Ectodermal cell (in vitro differentiated cells): ENCODE data around the gene UBE2E2.

ENCODE experiments used
- H3K27ac ChIP-seq: 2 replicates; pipeline ENCODE4 v1.7.0; 2013; ENCODE audit warnings: mild to moderate bottlenecking, low read depth, low read length; ENCODE audit not compliant: insufficient read depth, poor library complexity, severe bottlenecking
- H3K27me3 ChIP-seq: 2 replicates; pipeline ENCODE4 v1.7.0; 2013; ENCODE audit warnings: mild to moderate bottlenecking, low read length; ENCODE audit not compliant: insufficient read depth, control insufficient read depth, poor library complexity, severe bottlenecking
- H3K36me3 ChIP-seq: one replicate; pipeline ENCODE4 v1.7.0; 2013; ENCODE audit warnings: low read length; ENCODE audit not compliant: control insufficient read depth, insufficient read depth
- H3K4me1 ChIP-seq: one replicate; pipeline ENCODE4 v1.7.0; 2013; ENCODE audit warnings: low read length; ENCODE audit not compliant: control insufficient read depth, insufficient read depth
- H3K4me3 ChIP-seq: 2 replicates; pipeline ENCODE4 v1.7.0; 2013; ENCODE audit warnings: low read depth, low read length, control low read depth; ENCODE audit not compliant: insufficient read depth
- H3K9me3 ChIP-seq: 2 replicates; pipeline ENCODE4 v1.7.0; 2013; ENCODE audit warnings: mild to moderate bottlenecking, low read length, moderate library complexity; ENCODE audit not compliant: control insufficient read depth
- WGBS, 2 experiments: methylation state at CpG; one replicate each; pipeline ENCODE4 v1.1.7; 2013; ENCODE audit warnings: missing lambda C conversion rate in 2 of 2; 5-methylcytosine and 5-hydroxymethylcytosine counted together

Gene UBE2E2

GRCh38 chr3:23494967-23495366, 291.8 kb downstream of the UBE2E2 start:
- H3K27ac ChIP-seq = no peak overlapping the region
- H3K9me3 ChIP-seq = no peaks in the 10 kb centered on the region
- H3K4me1 ChIP-seq = no peaks in the 10 kb centered on the region
- no peaks in the 10 kb centered on the region for H3K36me3 ChIP-seq
- WGBS, 2 experiments = 86 to 91% methylated on average over 1 of the region's 1 CpG
- no peak overlapping the region for H3K4me3 ChIP-seq
- no peaks in the 10 kb centered on the region for H3K27me3 ChIP-seq

GRCh38 chr3:23495507-23495906, 292.4 kb downstream of the UBE2E2 start:
- Histone ChIP-seq H3K27me3 (no peaks in the 10 kb centered on the region), H3K4me3 (no peak overlapping the region), H3K36me3 (no peaks in the 10 kb centered on the region), H3K27ac (no peak overlapping the region), H3K4me1 (no peaks in the 10 kb centered on the region), H3K9me3 (no peaks in the 10 kb centered on the region)
- WGBS, 2 experiments = 100% methylated on average over 1 of the region's 1 CpG; no CpG with 5 or more reads in 1 of the 2 experiments

- Histone ChIP-seq H3K36me3 (no peaks in the 10 kb centered on the region), H3K4me3 (no peak overlapping the region), H3K4me1 (no peaks in the 10 kb centered on the region), H3K27me3 (no peaks in the 10 kb centered on the region), H3K9me3 (no peaks in the 10 kb centered on the region), H3K27ac (no peak overlapping the region)
- 67 to 100% methylated on average over 1 of the region's 1 CpG for WGBS, 2 experiments
Measured at GRCh38 chr3:23496165-23496564, 293.0 kb downstream of the UBE2E2 start.

- Histone ChIP-seq H3K4me1 (no peaks in the 10 kb centered on the region), H3K27ac (no peak overlapping the region), H3K4me3 (no peak overlapping the region), H3K27me3 (no peaks in the 10 kb centered on the region), H3K9me3 (no peaks in the 10 kb centered on the region), H3K36me3 (no peaks in the 10 kb centered on the region)
- WGBS, 2 experiments = 96% methylated on average over 5 of the region's 5 CpGs
Measured at GRCh38 chr3:23497156-23497555, 294.0 kb downstream of the UBE2E2 start.

GRCh38 chr3:23501201-23501802, 298.2 kb downstream of the UBE2E2 start:
- WGBS, 2 experiments = 94 to 95% methylated on average over 4 of the region's 4 CpGs
- no peaks in the 10 kb centered on the region for H3K27me3 ChIP-seq
- no peak overlapping the region for H3K4me3 ChIP-seq
- H3K9me3 ChIP-seq = no peaks in the 10 kb centered on the region
- no peaks in the 10 kb centered on the region for H3K36me3 ChIP-seq
- no peak overlapping the region for H3K27ac ChIP-seq
- H3K4me1 ChIP-seq = no peaks in the 10 kb centered on the region

- H3K27ac ChIP-seq = no peak overlapping the region
- H3K4me3 ChIP-seq = no peak overlapping the region
- H3K4me1 ChIP-seq = no peaks in the 10 kb centered on the region
- H3K36me3 ChIP-seq = no peaks in the 10 kb centered on the region
- WGBS, 2 experiments = 93 to 95% methylated on average over 5 of the region's 5 CpGs
- no peaks in the 10 kb centered on the region for H3K27me3 ChIP-seq
- H3K9me3 ChIP-seq = no peaks in the 10 kb centered on the region
Measured at GRCh38 chr3:23508464-23508863, 305.3 kb downstream of the UBE2E2 start.

GRCh38 chr3:23518441-23518840, 315.3 kb downstream of the UBE2E2 start:
- no peaks in the 10 kb centered on the region for H3K27me3 ChIP-seq
- WGBS, 2 experiments = 58 to 71% methylated on average over 2 of the region's 2 CpGs
- H3K9me3 ChIP-seq = no peaks in the 10 kb centered on the region
- H3K27ac ChIP-seq = no peak overlapping the region
- H3K4me3 ChIP-seq = no peak overlapping the region
- no peaks in the 10 kb centered on the region for H3K36me3 ChIP-seq
- no peaks in the 10 kb centered on the region for H3K4me1 ChIP-seq

GRCh38 chr3:23519314-23520208, 316.4 kb downstream of the UBE2E2 start:
- H3K36me3 ChIP-seq = no peaks in the 10 kb centered on the region
- no peaks in the 10 kb centered on the region for H3K4me1 ChIP-seq
- 93 to 96% methylated on average over 4 of the region's 4 CpGs for WGBS, 2 experiments
- H3K9me3 ChIP-seq = no peaks in the 10 kb centered on the region
- no peak overlapping the region for H3K27ac ChIP-seq
- no peak overlapping the region for H3K4me3 ChIP-seq
- no peaks in the 10 kb centered on the region for H3K27me3 ChIP-seq

- no peaks in the 10 kb centered on the region for H3K9me3 ChIP-seq
- no peaks in the 10 kb centered on the region for H3K27me3 ChIP-seq
- no peaks in the 10 kb centered on the region for H3K4me1 ChIP-seq
- no peak overlapping the region for H3K27ac ChIP-seq
- no peak overlapping the region for H3K4me3 ChIP-seq
- no peaks in the 10 kb centered on the region for H3K36me3 ChIP-seq
- 97 to 100% methylated on average over 2 of the region's 2 CpGs for WGBS, 2 experiments
Measured at GRCh38 chr3:23527326-23527725, 324.2 kb downstream of the UBE2E2 start.

- peaks cover 7% of the 10 kb centered on the region for H3K4me1 ChIP-seq
- H3K27me3 ChIP-seq = no peaks in the 10 kb centered on the region
- H3K36me3 ChIP-seq = no peaks in the 10 kb centered on the region
- no peak overlapping the region for H3K27ac ChIP-seq
- H3K4me3 ChIP-seq = no peak overlapping the region
- no peaks in the 10 kb centered on the region for H3K9me3 ChIP-seq
- WGBS, 2 experiments = 92 to 93% methylated on average over 11 of the region's 11 CpGs
Measured at GRCh38 chr3:23533596-23533995, 330.5 kb downstream of the UBE2E2 start.
